ENCODE data around the gene NFILZ.

NFILZ gene

DNA sequence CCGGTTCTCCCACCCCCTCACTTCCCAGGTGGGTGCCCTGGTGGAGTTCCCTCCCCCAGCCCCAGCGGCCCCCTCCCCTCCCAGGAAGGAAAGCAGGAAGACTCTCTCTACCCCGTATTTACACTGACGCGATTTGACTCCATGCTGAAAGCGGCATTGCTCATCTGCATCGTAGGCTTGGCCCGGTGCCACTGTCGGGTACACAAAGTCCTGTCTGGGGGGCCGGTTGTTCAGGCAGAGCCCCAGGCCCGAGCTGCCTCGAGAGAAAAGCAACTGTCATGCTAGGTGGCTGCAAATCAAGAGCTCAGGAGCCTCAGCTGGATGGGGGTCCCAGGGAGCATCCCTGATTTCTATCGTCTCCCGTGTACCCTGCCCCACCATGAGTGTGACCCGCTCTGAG, 34.8 kb upstream of the NFILZ start:
- DNase-seq (ENCODE audit: low read depth, low spot score) = no peak
- H3K9ac ChIP-seq (ENCODE audit: insufficient read length) = no peak overlapping the region
- TF ChIP-seq FOXP2 (optimal IDR thresholded peaks at IDR 0.05; ENCODE audit: control extremely low read depth, extremely low read length, insufficient read depth) (no peak), EZH2 (IDR thresholded peaks at IDR 0.05) (no peak)
- H3K27ac ChIP-seq = no peak overlapping the region
- no peak overlapping the region for H3K4me3 ChIP-seq
- H3K36me3 ChIP-seq (ENCODE audit: insufficient read depth, low read length) = peaks cover 6% of the 10 kb centered on the region; the same call in 1 of the 2 replicates
- H3K9me3 ChIP-seq (ENCODE audit: low read depth, low read length) = no peaks in the 10 kb centered on the region

DNA sequence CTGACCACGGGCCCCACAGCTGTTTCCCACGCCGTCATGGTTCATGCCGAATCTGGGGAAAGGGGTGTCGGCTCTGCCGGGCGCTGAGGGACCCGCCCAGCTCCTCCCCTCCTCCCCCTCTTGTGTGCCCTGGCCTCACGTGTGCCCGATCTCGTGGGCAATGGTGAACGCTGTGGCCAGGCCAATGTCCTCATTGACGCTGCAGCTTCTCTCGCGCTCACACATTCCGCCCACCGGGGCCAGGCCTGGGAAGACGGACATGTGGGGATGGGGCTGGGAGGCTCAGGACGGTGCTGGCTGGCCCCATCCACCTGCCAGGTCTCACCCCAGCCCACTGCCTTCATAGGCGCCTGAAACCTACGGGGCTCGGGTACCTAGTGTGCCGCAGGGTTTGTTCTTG, 34.3 kb upstream of the NFILZ start:
- Histone ChIP-seq H3K9ac (ENCODE audit: insufficient read length) (no peak overlapping the region), H3K4me3 (no peak overlapping the region), H3K36me3 (ENCODE audit: insufficient read depth, low read length) (peaks cover 10% of the 10 kb centered on the region; the same call in 1 of the 2 replicates), H3K9me3 (ENCODE audit: low read depth, low read length) (no peaks in the 10 kb centered on the region), H3K27ac (no peak overlapping the region)
- TF ChIP-seq POLR2AphosphoS5 (IDR thresholded peaks at IDR 0.05; ENCODE audit: borderline replicate concordance, low read depth, low read length) = no peak
- TF ChIP-seq EZH2 (IDR thresholded peaks at IDR 0.05) = no peak
- no peak for TF ChIP-seq FOXP2 (optimal IDR thresholded peaks at IDR 0.05; ENCODE audit: control extremely low read depth, extremely low read length, insufficient read depth)
- DNase-seq (ENCODE audit: low read depth, low spot score) = no peak

DNA sequence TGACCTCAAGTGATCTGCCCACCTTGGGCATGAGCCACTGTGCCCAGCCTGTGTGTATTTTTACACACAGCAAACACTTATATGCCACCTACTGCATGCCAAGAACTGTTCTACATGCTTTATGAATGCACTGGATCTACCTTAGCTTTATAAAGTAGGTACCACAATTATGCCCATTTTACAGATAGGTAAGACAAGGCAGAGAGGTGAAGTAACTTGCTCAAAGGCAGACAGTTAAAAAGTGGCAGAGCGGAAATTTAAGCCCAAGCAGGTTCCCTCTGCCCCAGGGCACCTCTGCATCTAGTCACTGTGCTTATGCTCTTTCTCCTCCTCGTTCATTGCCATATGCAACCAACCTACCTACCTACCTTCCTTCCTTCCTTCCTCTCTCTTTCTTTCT, 30.4 kb upstream of the NFILZ start:
- no peak overlapping the region for H3K9ac ChIP-seq (ENCODE audit: insufficient read length)
- H3K36me3 ChIP-seq (ENCODE audit: insufficient read depth, low read length) = peaks cover 22% of the 10 kb centered on the region
- H3K27ac ChIP-seq = no peak overlapping the region

GRCh38 chr19:8600816-8601215, 29.6 kb upstream of the NFILZ start:
- no peak overlapping the region for H3K4me3 ChIP-seq
- H3K36me3 ChIP-seq (ENCODE audit: insufficient read depth, low read length) = peaks cover 29% of the 10 kb centered on the region
- no peak for DNase-seq (ENCODE audit: low read depth, low spot score)
- H3K9me3 ChIP-seq (ENCODE audit: low read depth, low read length) = no peaks in the 10 kb centered on the region
- H3K9ac ChIP-seq (ENCODE audit: insufficient read length) = no peak overlapping the region
- TF ChIP-seq EZH2 (IDR thresholded peaks at IDR 0.05) = no peak
- TF ChIP-seq POLR2AphosphoS5 (IDR thresholded peaks at IDR 0.05; ENCODE audit: borderline replicate concordance, low read depth, low read length) = no peak
- TF ChIP-seq FOXP2 (optimal IDR thresholded peaks at IDR 0.05; ENCODE audit: control extremely low read depth, extremely low read length, insufficient read depth) = no peak
- no peak overlapping the region for H3K27ac ChIP-seq

More for the DNA sequence above, 30.4 kb upstream of the NFILZ start:
- DNase-seq (ENCODE audit: low read depth, low spot score) = no peak
- Histone ChIP-seq H3K4me3 (no peak overlapping the region), H3K9me3 (ENCODE audit: low read depth, low read length) (no peaks in the 10 kb centered on the region)
- no peak for TF ChIP-seq EZH2 (IDR thresholded peaks at IDR 0.05)
- TF ChIP-seq POLR2AphosphoS5 (IDR thresholded peaks at IDR 0.05; ENCODE audit: borderline replicate concordance, low read depth, low read length) = no peak
- no peak for TF ChIP-seq FOXP2 (optimal IDR thresholded peaks at IDR 0.05; ENCODE audit: control extremely low read depth, extremely low read length, insufficient read depth)

GRCh38 chr19:8601796-8602195, 28.6 kb upstream of the NFILZ start:
- Histone ChIP-seq H3K27ac (no peak overlapping the region), H3K9ac (ENCODE audit: insufficient read length) (no peak overlapping the region), H3K9me3 (ENCODE audit: low read depth, low read length) (no peaks in the 10 kb centered on the region), H3K4me3 (no peak overlapping the region), H3K36me3 (ENCODE audit: insufficient read depth, low read length) (peaks cover 33% of the 10 kb centered on the region)
- TF ChIP-seq POLR2AphosphoS5 (IDR thresholded peaks at IDR 0.05; ENCODE audit: borderline replicate concordance, low read depth, low read length) (no peak), FOXP2 (optimal IDR thresholded peaks at IDR 0.05; ENCODE audit: control extremely low read depth, extremely low read length, insufficient read depth) (no peak), EZH2 (IDR thresholded peaks at IDR 0.05) (no peak)
- no peak for DNase-seq (ENCODE audit: low read depth, low spot score)

DNA sequence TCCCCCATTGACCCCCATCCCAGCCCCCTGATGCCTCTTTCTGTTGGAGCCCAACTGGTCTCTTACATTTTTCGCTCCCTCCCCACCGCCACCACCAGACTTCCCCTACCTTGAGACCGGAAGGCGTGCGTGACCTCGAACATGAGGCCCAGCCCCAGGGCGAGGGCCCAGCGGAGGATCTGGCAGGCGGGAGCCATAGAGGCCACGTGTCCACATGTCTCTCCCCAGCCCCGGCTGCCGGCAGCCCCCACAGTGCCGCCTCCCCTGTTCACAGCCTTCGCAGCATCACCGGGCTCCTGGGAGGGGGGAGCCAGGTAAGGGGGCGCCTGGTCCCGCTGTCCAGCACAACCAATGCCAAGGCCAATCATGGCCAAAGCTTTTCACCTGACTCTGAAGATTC, 24.9 kb upstream of the NFILZ start:
- Histone ChIP-seq H3K9me3 (ENCODE audit: low read depth, low read length) (no peaks in the 10 kb centered on the region), H3K36me3 (ENCODE audit: insufficient read depth, low read length) (peaks cover 33% of the 10 kb centered on the region), H3K9ac (ENCODE audit: insufficient read length) (no peak overlapping the region), H3K27ac (no peak overlapping the region), H3K4me3 (no peak overlapping the region)
- no peak for TF ChIP-seq POLR2AphosphoS5 (IDR thresholded peaks at IDR 0.05; ENCODE audit: borderline replicate concordance, low read depth, low read length)
- no peak for TF ChIP-seq FOXP2 (optimal IDR thresholded peaks at IDR 0.05; ENCODE audit: control extremely low read depth, extremely low read length, insufficient read depth)
- no peak for TF ChIP-seq EZH2 (IDR thresholded peaks at IDR 0.05)
- DNase-seq (ENCODE audit: low read depth, low spot score) = no peak

DNA sequence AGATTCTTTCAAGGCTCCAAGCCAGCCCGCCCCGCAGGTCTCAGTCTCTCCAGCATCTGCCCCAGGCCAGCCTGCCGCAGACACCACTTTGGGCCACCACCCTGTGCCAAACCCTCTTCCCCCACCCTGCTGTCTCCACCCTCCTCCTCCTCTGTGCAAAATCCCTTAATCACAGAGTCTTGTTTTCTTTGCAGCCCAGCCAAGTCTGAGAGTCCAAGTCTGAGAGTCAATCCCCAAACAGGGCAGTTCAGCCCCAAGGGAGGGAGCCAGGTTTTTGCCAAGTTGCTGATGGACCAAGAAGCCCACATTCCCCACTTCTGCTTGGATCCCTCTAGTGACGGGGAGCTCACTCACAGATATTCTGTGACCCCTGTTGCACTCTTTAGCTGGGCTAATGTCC, 23.0 kb upstream of the NFILZ start:
- no peaks in the 10 kb centered on the region for H3K9me3 ChIP-seq (ENCODE audit: low read depth, low read length)
- TF ChIP-seq EZH2 (IDR thresholded peaks at IDR 0.05) (no peak), POLR2AphosphoS5 (IDR thresholded peaks at IDR 0.05; ENCODE audit: borderline replicate concordance, low read depth, low read length) (no peak), FOXP2 (optimal IDR thresholded peaks at IDR 0.05; ENCODE audit: control extremely low read depth, extremely low read length, insufficient read depth) (no peak)
- no peak overlapping the region for H3K4me3 ChIP-seq
- H3K36me3 ChIP-seq (ENCODE audit: insufficient read depth, low read length) = peaks cover 24% of the 10 kb centered on the region; the same call in 1 of the 2 replicates
- DNase-seq (ENCODE audit: low read depth, low spot score) = no peak
- H3K9ac ChIP-seq (ENCODE audit: insufficient read length) = no peak overlapping the region
- no peak overlapping the region for H3K27ac ChIP-seq

DNA sequence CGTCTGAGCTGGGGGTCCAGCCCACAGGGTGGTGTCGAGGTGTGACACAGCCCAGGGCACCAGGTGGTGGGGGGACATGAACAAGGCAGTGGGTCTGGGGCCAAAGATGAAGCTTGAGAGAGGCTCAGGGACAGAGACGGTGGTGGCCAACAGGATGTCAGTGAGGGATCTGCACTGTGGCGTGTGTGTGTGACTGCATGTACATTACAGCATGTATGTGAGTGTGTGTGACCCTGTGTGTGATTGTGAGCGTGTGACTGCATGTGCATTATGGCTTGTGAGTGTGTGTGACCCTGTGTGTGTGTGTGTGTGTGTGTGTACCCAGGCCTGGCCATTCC, 21.5 kb upstream of the NFILZ start:
- H3K9ac ChIP-seq (ENCODE audit: insufficient read length) = peak overlapping the region; percentile 84
- H3K9me3 ChIP-seq (ENCODE audit: low read depth, low read length) = no peaks in the 10 kb centered on the region
- H3K4me3 ChIP-seq = peak overlapping the region; percentile 89
- peaks cover 18% of the 10 kb centered on the region; the same call in 1 of the 2 replicates for H3K36me3 ChIP-seq (ENCODE audit: insufficient read depth, low read length)
- no peak overlapping the region for H3K27ac ChIP-seq
- TF ChIP-seq EZH2 (IDR thresholded peaks at IDR 0.05) = no peak
- TF ChIP-seq POLR2AphosphoS5 (IDR thresholded peaks at IDR 0.05; ENCODE audit: borderline replicate concordance, low read depth, low read length) = no peak
- TF ChIP-seq FOXP2 (optimal IDR thresholded peaks at IDR 0.05; ENCODE audit: control extremely low read depth, extremely low read length, insufficient read depth) = no peak
- DNase-seq (ENCODE audit: low read depth, low spot score) = no peak

- TF ChIP-seq POLR2AphosphoS5 (IDR thresholded peaks at IDR 0.05; ENCODE audit: borderline replicate concordance, low read depth, low read length) = peak; percentile 13; the same call in 1 of the 2 replicates
- no peak for TF ChIP-seq FOXP2 (optimal IDR thresholded peaks at IDR 0.05; ENCODE audit: control extremely low read depth, extremely low read length, insufficient read depth)
- H3K9ac ChIP-seq (ENCODE audit: insufficient read length) = peak overlapping the region; percentile 84
- peak overlapping the region; percentile 89 for H3K4me3 ChIP-seq
- peaks cover 17% of the 10 kb centered on the region; the same call in 1 of the 2 replicates for H3K36me3 ChIP-seq (ENCODE audit: insufficient read depth, low read length)
- H3K9me3 ChIP-seq (ENCODE audit: low read depth, low read length) = no peaks in the 10 kb centered on the region
- peak overlapping the region; percentile 53 for H3K27ac ChIP-seq
- no peak for DNase-seq (ENCODE audit: low read depth, low spot score)
Measured at GRCh38 chr19:8609279-8610040, 21.0 kb upstream of the NFILZ start.
